H4 (cell line): ENCODE results near the gene SETD6. TPM values are rescaled to one million over a fixed set of nuclear protein-coding genes. Genes with fewer than 3 reads are reported as not detected.
"Not testable (repeated sequence)": the region's sequence is repeated elsewhere in the genome, so short reads cannot be mapped to it uniquely, and the experiment has no call there.

Experiments
- DNase-seq: peaks from one replicate; pipeline ENCODE4 v3.0.0-alpha.2; 2015; ENCODE audit warnings: low spot score
- total RNA-seq: library from RNA; depleted of rRNA; stranded (reverse); fragments of >200 nt; shearing (Covaris generic); gene quantifications from 2 replicates; pipeline ENCODE4 v1.2.3, GENCODE V29; 2014; rRNA removed

The SETD6 gene
- total RNA-seq, 1 experiment from 2014 or later = 15.3 TPM

DNA sequence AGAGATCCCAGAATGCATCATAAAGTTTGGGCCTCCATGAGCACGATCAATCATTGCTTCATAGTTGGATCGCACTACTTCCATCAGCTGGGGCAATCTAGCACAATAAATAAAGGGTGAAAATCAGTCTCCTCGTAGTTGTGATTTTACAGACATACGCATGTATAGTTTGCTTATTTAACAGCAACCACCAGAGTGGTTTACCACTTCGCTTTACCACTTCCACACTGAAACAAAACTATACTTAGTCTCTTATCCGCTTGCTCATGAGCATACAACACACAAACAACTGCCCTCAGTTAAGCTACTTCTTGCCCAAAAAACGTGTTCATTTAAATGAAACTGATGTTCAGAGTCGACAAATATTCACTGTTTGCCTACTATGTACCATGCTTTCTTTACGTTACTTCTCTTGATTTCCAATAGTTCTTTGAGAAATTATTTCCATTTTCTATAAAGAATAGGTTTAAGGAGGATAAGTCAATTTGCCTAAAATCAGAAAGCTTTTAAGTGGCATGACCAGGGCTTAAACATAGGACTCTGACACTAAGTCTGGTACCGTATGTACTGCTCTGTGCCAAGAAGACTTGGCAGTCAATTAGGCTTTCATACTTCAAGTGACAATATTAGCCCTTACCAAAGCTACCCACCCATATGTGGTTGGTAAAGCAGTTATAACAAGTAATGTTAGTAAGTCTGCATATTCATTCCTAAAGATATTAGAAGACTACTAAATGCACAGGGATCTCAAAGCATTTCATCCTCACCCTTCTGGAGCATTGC is 22.0 kb downstream of the SETD6 start:
- DNase-seq = no peak

- DNase-seq = no peak
Measured at GRCh38 chr16:58541711-58542110, 26.4 kb downstream of the SETD6 start.

DNA sequence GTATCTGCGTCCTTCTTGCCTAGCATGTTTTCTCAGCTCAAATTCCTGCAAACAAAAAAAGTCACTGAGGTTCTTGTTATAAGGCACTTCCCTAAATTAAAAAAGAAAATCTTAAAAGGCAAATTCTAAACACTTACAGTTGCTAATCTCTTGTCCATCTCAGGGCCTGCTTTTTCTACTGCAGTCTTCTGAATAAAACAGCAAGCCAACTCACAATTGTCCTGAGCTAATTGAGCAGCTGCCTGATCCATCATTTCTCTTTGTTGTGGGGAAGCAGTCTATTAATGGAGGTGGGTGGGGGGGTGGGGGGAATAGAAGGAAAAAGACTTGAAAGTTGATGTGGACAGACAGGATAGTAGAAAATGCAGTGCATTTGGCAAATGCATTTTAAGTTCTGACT is 27.0 kb downstream of the SETD6 start:
- no peak for DNase-seq

DNA sequence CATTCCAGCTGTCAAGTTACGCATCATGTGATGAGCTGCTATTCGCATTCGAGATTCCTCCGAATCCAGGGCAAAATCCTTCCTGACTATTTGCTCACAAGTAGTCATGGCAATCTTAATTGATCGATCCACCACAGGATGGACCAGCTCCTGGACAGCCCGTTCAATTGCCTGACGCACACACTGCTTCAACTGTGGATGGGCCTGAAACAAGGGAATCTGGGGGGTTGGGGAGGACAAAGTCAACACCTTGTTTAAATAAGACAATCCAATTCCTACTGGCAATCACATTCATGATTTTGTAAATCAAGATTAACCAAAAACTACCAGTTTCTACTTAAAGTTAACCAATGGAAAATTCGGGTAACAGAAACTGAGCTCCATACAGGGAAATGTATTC is 28.4 kb downstream of the SETD6 start:
- no peak for DNase-seq

GRCh38 chr16:58548378-58548777 is 33.1 kb downstream of the SETD6 start:
- no peak for DNase-seq

DNA sequence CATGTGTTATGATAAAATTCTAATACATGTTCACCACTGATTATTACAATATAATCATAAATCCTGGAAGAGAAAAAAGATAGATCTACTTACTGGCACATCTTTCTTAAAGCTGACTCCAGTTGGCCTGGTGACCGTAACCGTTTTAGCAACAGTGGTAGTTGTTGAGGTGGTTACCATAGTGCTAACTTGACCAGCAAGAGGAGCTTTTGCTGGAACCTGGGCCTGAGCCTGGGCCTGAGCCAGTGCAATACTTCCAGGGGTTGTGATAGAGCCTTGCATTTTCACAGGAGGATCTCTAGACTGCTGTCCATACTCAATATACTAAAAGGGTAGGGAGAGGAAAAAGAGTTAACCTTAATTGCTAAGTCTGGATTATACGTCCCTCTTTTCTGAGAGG is 36.2 kb downstream of the SETD6 start:
- DNase-seq = no peak

DNA sequence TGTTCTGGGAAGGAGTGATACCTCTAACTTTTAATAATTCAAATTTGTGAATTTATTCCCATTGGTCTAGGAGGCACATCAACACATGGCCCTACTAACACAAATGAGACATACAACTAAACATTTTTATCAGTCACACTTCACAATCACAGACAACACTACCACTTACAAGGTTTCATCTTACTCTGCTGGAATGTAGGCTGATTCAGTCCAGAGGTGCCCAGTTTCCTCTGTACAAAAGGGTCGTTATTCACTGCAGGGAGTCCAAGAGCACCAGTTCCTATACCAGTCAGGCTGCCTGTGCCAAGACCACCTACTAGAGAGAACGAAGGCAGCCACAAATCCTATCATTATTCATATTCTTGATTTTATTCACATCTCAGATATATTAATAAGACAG is 41.4 kb downstream of the SETD6 start:
- DNase-seq = no peak

GRCh38 chr16:58563235-58563634 is 47.9 kb downstream of the SETD6 start:
- no peak for DNase-seq

DNA sequence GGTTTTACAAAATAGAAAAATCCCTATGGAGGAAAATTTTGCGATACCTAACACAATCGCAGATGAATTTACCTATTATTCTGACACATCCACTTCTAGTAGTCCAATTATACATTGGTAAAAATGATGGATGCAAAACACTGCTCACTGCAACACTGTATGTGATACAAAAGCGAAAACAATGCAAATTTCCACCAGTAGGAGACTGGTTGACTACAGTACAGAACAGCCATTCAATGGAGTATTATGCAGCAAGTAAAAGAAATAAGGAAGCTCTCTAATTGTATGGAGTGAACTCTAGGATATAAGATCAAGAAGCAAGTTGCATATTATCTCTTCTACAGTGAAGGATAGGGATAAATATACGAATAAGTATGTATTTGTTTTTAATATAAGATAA is 48.5 kb downstream of the SETD6 start:
- no peak for DNase-seq

DNA sequence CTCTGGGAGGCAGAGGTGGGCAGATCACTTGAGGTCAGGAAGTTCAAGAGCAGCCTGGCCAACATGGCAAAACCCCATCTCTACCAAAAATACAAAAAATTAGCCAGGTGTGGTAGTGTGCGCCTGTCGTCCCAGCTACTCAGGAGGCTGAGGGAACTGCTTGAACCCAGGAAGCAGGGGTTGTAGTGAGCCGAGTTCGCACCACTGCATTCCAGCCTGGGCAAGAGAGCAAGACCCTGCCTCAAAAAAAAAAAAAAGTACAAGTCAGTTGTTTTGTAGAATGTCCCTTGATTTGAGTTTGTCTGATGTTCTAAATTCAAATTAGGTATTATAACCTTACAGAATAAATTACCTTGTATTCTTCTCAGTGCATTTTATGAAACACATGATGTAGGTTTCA is 50.4 kb downstream of the SETD6 start:
- not testable (repeated sequence) for DNase-seq

Other genes with a start within 250 kb of the SETD6 start
- not detected in 2 replicates for gene PRSS54, start 220.5 kb upstream of the SETD6 start, total RNA-seq
- gene GINS3, start 123.0 kb upstream of the SETD6 start, total RNA-seq = 28.1 and 33.9 TPM in 2 replicates
- 30.0 and 31.6 TPM in 2 replicates for gene NDRG4, start 15.4 kb upstream of the SETD6 start, total RNA-seq
- gene CNOT1, start 114.3 kb downstream of the SETD6 start, total RNA-seq = 112 and 123 TPM in 2 replicates
- gene SLC38A7, start 169.3 kb downstream of the SETD6 start, total RNA-seq = 7.0 and 23.7 TPM in 2 replicates
- 59.5 and 91.4 TPM in 2 replicates for gene GOT2, start 218.8 kb downstream of the SETD6 start, total RNA-seq